Measurements from ENCODE around the gene C12orf56. TPM values are rescaled to one million over a fixed set of nuclear protein-coding genes. Genes with fewer than 3 reads are reported as not detected.

C12orf56 gene
- total RNA-seq, 1 experiment from 2014 or later = not detected

- no peaks in the 10 kb centered on the region for H3K36me3 ChIP-seq (ENCODE audit: control insufficient read depth in 1 of 2, insufficient read depth in 2 of 2, low read length in 2 of 2)
- DNase-seq (ENCODE audit: low read depth, low spot score) (no peak), ATAC-seq (no peak)
- H2AFZ ChIP-seq (ENCODE audit: low read depth, low read length, poor library complexity, severe bottlenecking) = peak overlapping the region; percentile 19
- no peak overlapping the region for H3K4me2 ChIP-seq (ENCODE audit: low read length)
- H3K4me3 ChIP-seq (replicated peaks in 1 of 2; ENCODE audit: low read depth in 1 of 2, low read length in 2 of 2) = no peak overlapping the region
- H3K9me2 ChIP-seq (ENCODE audit: insufficient read depth) = no peaks in the 10 kb centered on the region
- BruUV-seq (replicated peaks) = no TSS peak
- RAD21 ChIA-PET (ENCODE audit: low non-redundant PET in 1 of 2, low total read pairs in 2 of 2, uncharacterized antibody in 2 of 2, unreplicated experiment in 2 of 2) = no interaction called here
- intact Hi-C loops (cut with micrococcal nuclease) = loop anchor here (10.0 kb wide), 1 partner anchor 311 kb away; no protein-coding TSS in a partner anchor
- H3K27me3 ChIP-seq (ENCODE audit: insufficient read depth, low read length) = no peaks in the 10 kb centered on the region
- POLR2A ChIA-PET = no interaction called here
- no peaks in the 10 kb centered on the region for H4K20me1 ChIP-seq (ENCODE audit: insufficient read depth)
- CTCF ChIA-PET = no interaction called here
- H3K4me1 ChIP-seq (ENCODE audit: control insufficient read depth in 1 of 2, insufficient read depth in 2 of 2, low read length in 2 of 2) = peaks cover 0 to 15% of the 10 kb centered on the region in 2 experiments; a peak in 2 of 4 replicates
- TF ChIP-seq MAX (IDR thresholded peaks at IDR 0.05) (no peak), YY1 (IDR thresholded peaks at IDR 0.05; ENCODE audit: extremely low read depth, insufficient replicate concordance, low read depth, low read length) (no peak), CBX3 (IDR thresholded peaks at IDR 0.05; ENCODE audit: low read depth) (no peak), TCF7L2 (IDR thresholded peaks at IDR 0.05; ENCODE audit: borderline replicate concordance, extremely low read depth, insufficient read depth, insufficient read length) (no peak), EZH2phosphoT487 (IDR thresholded peaks at IDR 0.05; ENCODE audit: borderline replicate concordance) (no peak), EGR1 (IDR thresholded peaks at IDR 0.05; ENCODE audit: low read depth) (no peak), SIN3A (IDR thresholded peaks at IDR 0.05; ENCODE audit: low read depth) (no peak), SRF (IDR thresholded peaks at IDR 0.05; ENCODE audit: low read depth) (no peak), POLR2AphosphoS5 (IDR thresholded peaks at IDR 0.05; ENCODE audit: low read depth, low read length) (no peak), POLR2A (IDR thresholded peaks at IDR 0.05; ENCODE audit: borderline replicate concordance, extremely low read depth, insufficient read depth, insufficient read length) (no peak), EZH2 (IDR thresholded peaks at IDR 0.05) (no peak), SP1 (IDR thresholded peaks at IDR 0.05; ENCODE audit: low read depth) (no peak), ELF1 (IDR thresholded peaks at IDR 0.05; ENCODE audit: borderline replicate concordance, low read depth) (no peak)
- H3K9ac ChIP-seq (ENCODE audit: low read length) = no peak overlapping the region
- no peaks in the 10 kb centered on the region for H3K9me3 ChIP-seq (ENCODE audit: control insufficient read depth in 1 of 2, insufficient read depth in 1 of 2, low read depth in 1 of 2, low read length in 2 of 2)
- H3K27ac ChIP-seq (ENCODE audit: low read depth, low read length) = no peak overlapping the region
- H3K79me2 ChIP-seq (ENCODE audit: insufficient read depth, low read length) = peaks cover 10% of the 10 kb centered on the region
Measured at GRCh38 chr12:64225626-64226025, 164.9 kb downstream of the C12orf56 start.
